ENCODE data around the gene WDFY3.

WDFY3 gene

DNA sequence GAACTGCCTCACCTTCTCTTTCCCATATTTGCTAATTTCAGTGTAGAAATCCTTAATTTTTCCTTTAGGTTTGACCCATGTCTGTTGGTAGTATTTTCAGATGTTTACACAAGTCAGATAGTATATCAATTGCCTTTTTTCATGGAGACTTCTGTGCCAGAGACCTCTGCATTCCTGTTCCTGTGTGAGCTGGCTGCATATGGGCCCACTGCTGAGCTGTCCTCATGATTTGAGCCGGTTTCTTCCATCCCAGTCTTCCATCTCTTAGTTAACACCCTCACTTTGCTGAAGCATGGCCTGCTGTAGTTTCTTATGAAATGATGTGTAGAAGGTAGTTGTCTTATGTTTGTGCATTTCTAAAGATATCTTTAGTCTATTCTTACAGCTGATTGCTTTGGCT is 343.5 kb downstream of the WDFY3 start:
- no peak for DNase-seq (ENCODE audit: low read depth in 2 of 2)

Data from stimulated activated CD4-positive, alpha-beta T cell treated with anti-CD3 and anti-CD28 coated beads, Interleukin-12 subunit alpha, Interleukin-12 subunit beta, amount 100 ng/mL, for 24 hours (primary cell).